Endodermal cell (in vitro differentiated cells): ENCODE measurements around the gene CYSTM1. TPM values are rescaled to one million over a fixed set of nuclear protein-coding genes. Genes with fewer than 3 reads are reported as not detected.

Experiments
- DNase-seq: peaks from one replicate; pipeline ENCODE4 v3.0.0-alpha.2; 2017
- H3K27ac ChIP-seq: 2 replicates; pipeline ENCODE4 v1.5.1; 2013; ENCODE audit warnings: mild to moderate bottlenecking, low read depth, low read length, moderate library complexity
- H3K27me3 ChIP-seq: 2 replicates; pipeline ENCODE4 v1.6.1; 2013; ENCODE audit warnings: mild to moderate bottlenecking, low read length, moderate library complexity; ENCODE audit not compliant: insufficient read depth, control insufficient read depth, poor library complexity, severe bottlenecking
- H3K36me3 ChIP-seq: 2 replicates; pipeline ENCODE4 v1.7.0; 2013; ENCODE audit warnings: mild to moderate bottlenecking, low read length, moderate library complexity; ENCODE audit not compliant: control insufficient read depth, insufficient read depth
- H3K4me1 ChIP-seq: one replicate; pipeline ENCODE4 v1.7.0; 2013; ENCODE audit warnings: low read length; ENCODE audit not compliant: control insufficient read depth, insufficient read depth
- H3K4me3 ChIP-seq: 2 replicates; pipeline ENCODE4 v1.5.1; 2013; ENCODE audit warnings: mild to moderate bottlenecking, low read length, moderate library complexity
- H3K9ac ChIP-seq: 2 replicates; pipeline ENCODE4 v1.6.1; 2013; ENCODE audit warnings: mild to moderate bottlenecking, low read length, moderate library complexity; ENCODE audit not compliant: poor library complexity, severe bottlenecking; ENCODE audit errors: extremely low read depth
- H3K9me3 ChIP-seq: 2 replicates; pipeline ENCODE4 v1.6.1; 2013; ENCODE audit warnings: mild to moderate bottlenecking, low read length, moderate library complexity; ENCODE audit not compliant: control insufficient read depth
- H3K27ac Mint-ChIP-seq: 2 replicates; pipeline ENCODE4 v1.8.0; 2020; ENCODE audit warnings: mixed read lengths
- H3K27me3 Mint-ChIP-seq: 2 replicates; pipeline ENCODE4 v1.8.0; 2021; ENCODE audit warnings: mild to moderate bottlenecking, mixed read lengths; ENCODE audit not compliant: insufficient read depth
- H3K36me3 Mint-ChIP-seq: 2 replicates; pipeline ENCODE4 v1.8.0; 2020; ENCODE audit warnings: low read depth, mixed read lengths
- H3K4me1 Mint-ChIP-seq: 2 replicates; pipeline ENCODE4 v1.8.0; 2020; ENCODE audit warnings: mixed read lengths
- H3K4me3 Mint-ChIP-seq: 2 replicates; pipeline ENCODE4 v1.8.0; 2020; ENCODE audit warnings: mild to moderate bottlenecking, moderate library complexity, mixed read lengths
- H3K9me3 Mint-ChIP-seq: 2 replicates; pipeline ENCODE4 v1.8.0; 2020; ENCODE audit warnings: mild to moderate bottlenecking, mixed read lengths
- WGBS, 2 experiments: methylation state at CpG; one replicate each; pipeline versions ENCODE4 v1.1.5 to v1.1.7; 2013; ENCODE audit warnings: missing lambda C conversion rate in 2 of 2, mixed read lengths in 1 of 2; ENCODE audit not compliant: insufficient coverage in 1 of 2, insufficient read length in 1 of 2; 5-methylcytosine and 5-hydroxymethylcytosine counted together
- total RNA-seq, 2 donors: library from RNA; stranded (reverse); fragmentation: NEBNext Ultra II Directional in 1 of 2; extraction: Animal tissue kit (Norgen Biotek cat#: 25700) in 1 of 2; gene quantifications; 2 replicates in 1 of 2; 3 replicates in 1 of 2; pipeline ENCODE4 v1.2.1, GENCODE V29; 2021
- TF ChIP-seq, protein P1 (sequence below): fragments of 200-600 bp; sonication (generic); conservative IDR thresholded peaks from 2 replicates; pipeline ENCODE4 v1.5.0; 2021; ENCODE audit warnings: antibody characterized with exemption, mild to moderate bottlenecking

The CYSTM1 gene
- total RNA-seq, 2 donors from 2014 or later, result 30.7 to 38.1 TPM

GRCh38 chr5:140176031-140176387, 1.0 kb downstream of the CYSTM1 start:
- no peaks in the 10 kb centered on the region for H3K36me3 ChIP-seq
- peak overlapping the region; percentile 99 for H3K4me3 ChIP-seq
- H3K4me1 ChIP-seq, result peaks cover 3% of the 10 kb centered on the region
- TF ChIP-seq, protein P1, sequence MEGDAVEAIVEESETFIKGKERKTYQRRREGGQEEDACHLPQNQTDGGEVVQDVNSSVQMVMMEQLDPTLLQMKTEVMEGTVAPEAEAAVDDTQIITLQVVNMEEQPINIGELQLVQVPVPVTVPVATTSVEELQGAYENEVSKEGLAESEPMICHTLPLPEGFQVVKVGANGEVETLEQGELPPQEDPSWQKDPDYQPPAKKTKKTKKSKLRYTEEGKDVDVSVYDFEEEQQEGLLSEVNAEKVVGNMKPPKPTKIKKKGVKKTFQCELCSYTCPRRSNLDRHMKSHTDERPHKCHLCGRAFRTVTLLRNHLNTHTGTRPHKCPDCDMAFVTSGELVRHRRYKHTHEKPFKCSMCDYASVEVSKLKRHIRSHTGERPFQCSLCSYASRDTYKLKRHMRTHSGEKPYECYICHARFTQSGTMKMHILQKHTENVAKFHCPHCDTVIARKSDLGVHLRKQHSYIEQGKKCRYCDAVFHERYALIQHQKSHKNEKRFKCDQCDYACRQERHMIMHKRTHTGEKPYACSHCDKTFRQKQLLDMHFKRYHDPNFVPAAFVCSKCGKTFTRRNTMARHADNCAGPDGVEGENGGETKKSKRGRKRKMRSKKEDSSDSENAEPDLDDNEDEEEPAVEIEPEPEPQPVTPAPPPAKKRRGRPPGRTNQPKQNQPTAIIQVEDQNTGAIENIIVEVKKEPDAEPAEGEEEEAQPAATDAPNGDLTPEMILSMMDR, result no peak
- peak overlapping the region; percentile 94 for H3K27ac Mint-ChIP-seq
- H3K4me1 Mint-ChIP-seq, result peaks cover 20% of the 10 kb centered on the region
- WGBS, 2 experiments, result 0 to 8% methylated on average over 2 to 4 of the region's 4 CpGs
- peak overlapping the region; percentile 91 for H3K9ac ChIP-seq
- H3K27ac ChIP-seq, result no peak overlapping the region
- H3K36me3 Mint-ChIP-seq, result no peaks in the 10 kb centered on the region
- H3K27me3 ChIP-seq, result peaks cover 25% of the 10 kb centered on the region
- H3K9me3 ChIP-seq, result no peaks in the 10 kb centered on the region
- no peak for DNase-seq
- H3K27me3 Mint-ChIP-seq, result peaks cover 20% of the 10 kb centered on the region
- H3K9me3 Mint-ChIP-seq, result no peaks in the 10 kb centered on the region
- H3K4me3 Mint-ChIP-seq, result peak overlapping the region; percentile 88

DNA sequence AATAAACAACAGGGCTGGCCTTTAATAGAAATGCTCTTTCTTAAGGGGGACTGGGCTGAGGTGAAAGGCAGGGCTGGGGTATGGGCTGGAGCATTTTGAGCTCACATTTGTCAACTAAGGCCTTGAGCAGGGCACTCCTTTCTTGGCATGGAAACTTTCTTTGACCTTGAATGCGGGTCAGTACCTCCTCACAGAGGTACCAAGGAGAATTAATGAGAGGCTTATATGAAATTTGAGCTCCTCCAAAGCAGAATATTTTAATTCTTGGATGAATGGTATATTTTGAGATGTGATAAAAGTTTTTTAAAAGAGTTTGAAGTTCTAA, 3.1 kb downstream of the CYSTM1 start:
- no peak overlapping the region for H3K4me3 Mint-ChIP-seq
- Histone ChIP-seq H3K9ac (no peak overlapping the region), H3K4me3 (no peak overlapping the region), H3K4me1 (peaks cover 3% of the 10 kb centered on the region), H3K36me3 (no peaks in the 10 kb centered on the region), H3K9me3 (no peaks in the 10 kb centered on the region), H3K27ac (no peak overlapping the region), H3K27me3 (peaks cover 10% of the 10 kb centered on the region)
- TF ChIP-seq, protein P1, result no peak
- WGBS, 2 experiments, result 100% methylated on average over 1 of the region's 1 CpG; no CpG with 5 or more reads in 1 of the 2 experiments
- peaks cover 10% of the 10 kb centered on the region for H3K27me3 Mint-ChIP-seq
- no peaks in the 10 kb centered on the region for H3K36me3 Mint-ChIP-seq
- peaks cover 35% of the 10 kb centered on the region for H3K4me1 Mint-ChIP-seq
- H3K9me3 Mint-ChIP-seq, result no peaks in the 10 kb centered on the region
- no peak overlapping the region for H3K27ac Mint-ChIP-seq
- no peak for DNase-seq

DNA sequence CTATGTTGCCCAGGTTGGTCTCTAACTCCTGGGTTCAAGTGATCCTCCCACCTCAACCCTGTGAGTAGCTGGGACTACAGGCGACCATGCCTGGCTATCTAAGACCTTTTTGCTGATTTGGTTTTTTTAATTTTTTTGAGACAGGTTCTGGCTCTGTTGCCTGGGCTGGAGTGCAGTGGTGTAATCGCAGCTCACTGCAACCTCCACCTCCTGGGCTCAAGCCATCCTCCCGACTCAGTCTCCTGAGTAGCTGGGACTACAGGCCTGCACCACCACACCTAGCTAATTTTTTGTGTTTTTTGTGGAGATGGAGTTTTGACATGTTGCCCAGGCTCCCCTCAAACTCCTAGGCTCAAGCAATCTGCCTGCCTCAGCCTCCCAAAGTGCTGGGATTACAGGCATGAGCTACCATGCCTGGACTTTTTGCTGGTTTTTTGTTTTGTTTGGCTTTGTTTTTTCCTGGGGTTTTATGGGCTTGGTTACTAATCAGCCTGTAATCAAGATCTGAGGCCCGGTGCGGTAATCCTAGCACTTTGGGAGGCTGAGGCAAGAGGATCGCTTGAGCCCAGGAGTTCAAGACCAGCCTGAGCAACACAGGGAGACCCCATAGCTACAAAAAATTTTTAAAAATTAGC, 3.6 kb downstream of the CYSTM1 start:
- no peak overlapping the region for H3K27ac ChIP-seq
- Mint-ChIP-seq H3K36me3 (no peaks in the 10 kb centered on the region), H3K27me3 (peaks cover 4% of the 10 kb centered on the region), H3K27ac (no peak overlapping the region), H3K9me3 (no peaks in the 10 kb centered on the region), H3K4me3 (no peak overlapping the region), H3K4me1 (peaks cover 35% of the 10 kb centered on the region)
- TF ChIP-seq, protein P1, result no peak
- H3K4me1 ChIP-seq, result peaks cover 3% of the 10 kb centered on the region
- WGBS, 2 experiments, result 79 to 87% methylated on average over 3 to 6 of the region's 6 CpGs
- no peak for DNase-seq
- no peaks in the 10 kb centered on the region for H3K9me3 ChIP-seq
- peaks cover 11% of the 10 kb centered on the region for H3K27me3 ChIP-seq
- no peak overlapping the region for H3K9ac ChIP-seq
- no peaks in the 10 kb centered on the region for H3K36me3 ChIP-seq
- H3K4me3 ChIP-seq, result no peak overlapping the region
